GM12878 (cell line): ENCODE measurements around the gene PPRC1. TPM values are rescaled to one million over a fixed set of nuclear protein-coding genes. Genes with fewer than 3 reads are reported as not detected.
A peak's percentile ranks its signal among the peaks of the same experiment; 100 is the strongest.

Experiments
- ATAC-seq: fragments of 200-7000 bp; cut with Tn5 transposase; 3 replicates; pipeline ENCODE4 v1.9.1; 2020; ENCODE audit warnings: mild to moderate bottlenecking, moderate library complexity
- BruUV-seq: library from RNA; stranded (reverse); fragments of 400-500 nt; replicated peaks from 2 replicates; lab custom pipeline; 2021; lab: Mats Ljungman, UMichigan
- CTCF ChIA-PET: fragments of 300-600 bp; sonication (Branson Sonifier 250); formaldehyde crosslinking; extraction: SDS; loops from one replicate; lab custom pipeline; 2021; ENCODE audit warnings: inconsistent platforms; lab: Yijun Ruan, JAX
- POLR2A ChIA-PET: fragments of 350-600 bp; formaldehyde crosslinking; extraction: SDS; loops from one replicate; lab custom pipeline; 2021; ENCODE audit warnings: inconsistent platforms; lab: Charles Lee
- RAD21 ChIA-PET: fragments of 300-600 bp; sonication (Branson Sonifier 250); formaldehyde crosslinking; loops from one replicate; lab custom pipeline; 2023; ENCODE audit warnings: antibody characterized with exemption; ENCODE audit not compliant: unreplicated experiment; lab: Charles Lee
- SMC1A ChIA-PET: fragments of 300-600 bp; sonication (Branson Sonifier 250); formaldehyde crosslinking; loops from one replicate; lab custom pipeline; 2023; ENCODE audit not compliant: unreplicated experiment, uncharacterized antibody; lab: Charles Lee
- DNase-seq: peaks from one replicate; pipeline ENCODE4 v3.0.0-alpha.2; 2011; ENCODE audit warnings: low read depth, low spot score
- FAIRE-seq: peaks from 3 replicates; lab custom pipeline; 2011; peaks lifted over from hg19 to GRCh38; lab: Jason Lieb, UNC
- H2AFZ ChIP-seq: 2 replicates; pipeline ENCODE4 v1.6.0; 2011; ENCODE audit warnings: low read depth, low read length, control low read depth; ENCODE audit not compliant: control insufficient read depth
- H3K27ac ChIP-seq: 2 replicates; pipeline ENCODE4 v1.5.1; 2011; ENCODE audit warnings: control low read depth; ENCODE audit not compliant: control insufficient read depth, insufficient read depth
- H3K27me3 ChIP-seq, 2 experiments: replicated peaks in 1 of 2; 2 replicates each; pipeline versions ENCODE4 v1.6.0 to v1.6.1; 2011; ENCODE audit warnings: low read length in 1 of 2; ENCODE audit not compliant: control insufficient read depth in 2 of 2, insufficient read depth in 2 of 2
- H3K36me3 ChIP-seq, 2 experiments: 2 replicates each; pipeline ENCODE4 v1.5.1; 2011; ENCODE audit warnings: low read length in 1 of 2; ENCODE audit not compliant: control insufficient read depth in 2 of 2, insufficient read depth in 2 of 2
- H3K4me1 ChIP-seq: 2 replicates; pipeline ENCODE4 v1.6.1; 2011; ENCODE audit warnings: mild to moderate bottlenecking, low read length, moderate library complexity, mixed read lengths; ENCODE audit not compliant: control insufficient read depth, insufficient read depth
- H3K4me2 ChIP-seq: 2 replicates; pipeline ENCODE4 v1.6.0; 2011; ENCODE audit warnings: control low read depth; ENCODE audit not compliant: control insufficient read depth, insufficient read depth
- H3K4me3 ChIP-seq: fragments of 200-600 bp; sonication (generic); 2 replicates; pipeline ENCODE4 v1.5.1; 2016
- H3K79me2 ChIP-seq: 2 replicates; pipeline ENCODE4 v1.6.0; 2011; ENCODE audit warnings: low read length; ENCODE audit not compliant: control insufficient read depth, insufficient read depth
- H3K9ac ChIP-seq: 2 replicates; pipeline ENCODE4 v1.8.0; 2011; ENCODE audit warnings: low read length, control low read depth, mixed read lengths; ENCODE audit not compliant: control insufficient read depth, insufficient read depth
- H3K9me3 ChIP-seq: replicated peaks from 3 replicates; pipeline ENCODE4 v1.5.1; 2011; ENCODE audit warnings: mild to moderate bottlenecking, low read length; ENCODE audit not compliant: control insufficient read depth, insufficient read depth
- H4K20me1 ChIP-seq: 2 replicates; pipeline ENCODE4 v1.6.0; 2011; ENCODE audit not compliant: control insufficient read depth, insufficient read depth
- ASH2L ChIP-seq: fragments of 300-600, 200-600 bp; sonication (generic); IDR thresholded peaks from 2 replicates; pipeline ENCODE4 v1.6.1; 2017; ENCODE audit warnings: low read depth, mild to moderate bottlenecking, borderline replicate concordance
- ATF2 ChIP-seq: IDR thresholded peaks from 2 replicates; pipeline ENCODE4 v1.6.1; 2012; ENCODE audit warnings: low read length, inconsistent platforms
- E2F8 ChIP-seq: fragments of 450-650 bp; IDR thresholded peaks from 2 replicates; pipeline ENCODE4 v1.6.1; 2018; ENCODE audit warnings: mild to moderate bottlenecking, low read depth, moderate library complexity; ENCODE audit not compliant: partially characterized antibody
- HDAC2 ChIP-seq: fragments of 200-600 bp; sonication (generic); IDR thresholded peaks from 2 replicates; pipeline ENCODE4 v1.6.1; 2017
- HDGF ChIP-seq: fragments of 450-650 bp; IDR thresholded peaks from 2 replicates; pipeline ENCODE4 v1.6.1; 2016; ENCODE audit warnings: antibody characterized with exemption
- RAD21 ChIP-seq: IDR thresholded peaks from 2 replicates; pipeline ENCODE4 v1.6.1; 2011; ENCODE audit warnings: mild to moderate bottlenecking, low read depth, low read length, moderate library complexity; ENCODE audit not compliant: insufficient read depth
- SMARCA5 ChIP-seq: fragments of 450-650 bp; IDR thresholded peaks from 2 replicates; pipeline ENCODE4 v1.6.1; 2017; ENCODE audit warnings: mild to moderate bottlenecking
- ZNF384 ChIP-seq: IDR thresholded peaks from 2 replicates; pipeline ENCODE4 v1.6.1; 2012; ENCODE audit warnings: low read depth, mild to moderate bottlenecking, low read length, improper control_type of control experiment, borderline replicate concordance
- WGBS: methylation state at CpG from one replicate; pipeline ENCODE4 v1.1.6; 2016; ENCODE audit warnings: low lambda C conversion rate; ENCODE audit not compliant: insufficient replicate concordance, insufficient coverage; ENCODE audit errors: missing lambda C conversion rate; 5-methylcytosine and 5-hydroxymethylcytosine counted together
- in situ Hi-C: fragments of 300-500 bp; cut with MboI; formaldehyde crosslinking; loops from 9 replicates; pipeline ENCODE4 v1.14.3; 2018; ENCODE audit warnings: mixed read lengths
- intact Hi-C: fragments of 100-400 bp; cut with micrococcal nuclease; formaldehyde crosslinking; loops from one replicate; pipeline ENCODE4 v1.14.2; 2022; ENCODE audit not compliant: unreplicated experiment
- polyA plus RNA-seq, 11 experiments: library from polyadenylated mRNA; depleted of rRNA in 4 of 11; unstranded in 6 of 11; stranded (reverse) in 5 of 11; fragments of >200 nt; fragmentation: Nextera tagmentation in 4 of 11; fragmentation: Illumina TruSeq in 1 of 11; extraction: Ambion mirVana in 4 of 11; extraction: Trizol in 1 of 11; gene quantifications; 1 replicate in 1 of 11; 2 replicates in 10 of 11; pipeline versions ENCODE4 v1.2.1 to v1.2.3, GENCODE V29; 2011 to 2016; ENCODE audit warnings: inconsistent platforms in 2 of 11, missing spikeins in 2 of 11, low read depth in 1 of 11
- total RNA-seq, 4 experiments: library from RNA; depleted of rRNA in 3 of 4; stranded (reverse); fragments of >200 nt in 3 of 4; fragmentation: Illumina TruSeq in 1 of 4; extraction: Trizol in 1 of 4; gene quantifications; 2 replicates each; pipeline versions ENCODE4 v1.2.1 to v1.2.3, GENCODE V29; 2013 to 2021
- TF ChIP-seq, protein P1 (sequence below): IDR thresholded peaks from 2 replicates; pipeline ENCODE4 v1.6.1; 2011; ENCODE audit warnings: low read depth, low read length, improper control_type of control experiment, borderline replicate concordance
- TF ChIP-seq, protein P2 (sequence below): fragments of 450-650 bp; IDR thresholded peaks from 2 replicates; pipeline ENCODE4 v1.6.1; 2017; ENCODE audit warnings: mild to moderate bottlenecking, moderate library complexity

The PPRC1 gene
- total and polyA plus RNA-seq, 10 of the 15 experiments (the other 5 are each of a cell fraction or from before 2014, with no cell fraction given), result 13.1 to 69.8 (median 32.4) TPM

DNA sequence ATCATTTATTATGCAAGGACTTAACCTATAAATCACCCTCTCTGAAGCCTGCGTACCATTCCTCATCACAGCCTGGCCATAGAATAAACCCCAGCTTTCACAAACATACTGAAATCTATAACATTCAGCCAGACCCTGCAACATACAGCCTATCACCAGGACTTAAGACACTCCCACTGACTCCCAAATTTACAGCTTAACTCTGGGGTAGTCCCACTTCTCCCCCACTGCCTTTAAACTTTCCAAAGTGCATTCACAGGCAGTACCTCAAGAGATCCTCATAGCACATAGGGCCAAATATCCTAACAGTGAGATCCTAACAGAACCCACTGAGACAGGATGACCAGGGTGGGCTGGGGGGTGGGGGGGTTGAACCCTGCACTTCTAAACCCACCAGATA is 16.2 kb upstream of the PPRC1 start (continued):
- TF ChIP-seq ASH2L (no peak), E2F8 (no peak)

GRCh38 chr10:102117391-102118159 is 15.3 kb upstream of the PPRC1 start:
- Histone ChIP-seq H4K20me1 (no peaks in the 10 kb centered on the region), H3K27ac (peak overlapping the region; percentile 73), H3K27me3 (no peaks in the 10 kb centered on the region), H3K4me2 (peak overlapping the region; percentile 99), H3K4me3 (peak overlapping the region; percentile 98; the same call in 1 of the 2 replicates), H2AFZ (peak overlapping the region; percentile 59), H3K9ac (peak overlapping the region; percentile 88), H3K36me3 (no peaks in the 10 kb centered on the region; a peak in 1 of 4 replicates), H3K9me3 (no peaks in the 10 kb centered on the region), H3K4me1 (peaks cover 53% of the 10 kb centered on the region), H3K79me2 (peaks cover 74% of the 10 kb centered on the region)
- ATAC-seq (peak; percentile 48), FAIRE-seq (no peak), DNase-seq (no peak)
- intact Hi-C loops (loop anchor here (2.0 to 5.0 kb wide), 2 partner anchors 65 to 280 kb away; no protein-coding TSS in a partner anchor), in situ Hi-C loops (no loop called here)
- TSS peak; percentile 52 for BruUV-seq
- ChIA-PET RAD21 (interaction anchor here (1.4 to 1.7 kb wide), 2 partner anchors 35 to 277 kb away, joined by 8 read pairs; partner anchors contain the start of gene NOLC1), POLR2A (interaction anchor here (0.7 to 1.4 kb wide), 6 partner anchors 13 to 386 kb away, joined by 3 to 4 read pairs (median 3); partner anchors contain the start of genes NOLC1 and SUFU), CTCF (interaction anchor here (0.7 to 4.7 kb wide), 8 partner anchors 14 to 276 kb away, joined by 3 to 28 read pairs (median 4); partner anchors contain the start of gene PPRC1), SMC1A (interaction anchor here (0.9 to 1.8 kb wide), 2 partner anchors 14 to 108 kb away, joined by 3 to 7 read pairs; partner anchors contain the start of gene PPRC1)
- 54% methylated on average over 11 of the region's 12 CpGs for WGBS
- TF ChIP-seq ATF2 (no peak), RAD21 (no peak), HDAC2 (no peak), HDGF (peak; percentile 99), SMARCA5 (peak; percentile 38; the same call in 1 of the 2 replicates), ZNF384 (no peak)
- TF ChIP-seq, protein P1, sequence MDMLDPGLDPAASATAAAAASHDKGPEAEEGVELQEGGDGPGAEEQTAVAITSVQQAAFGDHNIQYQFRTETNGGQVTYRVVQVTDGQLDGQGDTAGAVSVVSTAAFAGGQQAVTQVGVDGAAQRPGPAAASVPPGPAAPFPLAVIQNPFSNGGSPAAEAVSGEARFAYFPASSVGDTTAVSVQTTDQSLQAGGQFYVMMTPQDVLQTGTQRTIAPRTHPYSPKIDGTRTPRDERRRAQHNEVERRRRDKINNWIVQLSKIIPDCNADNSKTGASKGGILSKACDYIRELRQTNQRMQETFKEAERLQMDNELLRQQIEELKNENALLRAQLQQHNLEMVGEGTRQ, result peak; percentile 68
- TF ChIP-seq, protein P2, sequence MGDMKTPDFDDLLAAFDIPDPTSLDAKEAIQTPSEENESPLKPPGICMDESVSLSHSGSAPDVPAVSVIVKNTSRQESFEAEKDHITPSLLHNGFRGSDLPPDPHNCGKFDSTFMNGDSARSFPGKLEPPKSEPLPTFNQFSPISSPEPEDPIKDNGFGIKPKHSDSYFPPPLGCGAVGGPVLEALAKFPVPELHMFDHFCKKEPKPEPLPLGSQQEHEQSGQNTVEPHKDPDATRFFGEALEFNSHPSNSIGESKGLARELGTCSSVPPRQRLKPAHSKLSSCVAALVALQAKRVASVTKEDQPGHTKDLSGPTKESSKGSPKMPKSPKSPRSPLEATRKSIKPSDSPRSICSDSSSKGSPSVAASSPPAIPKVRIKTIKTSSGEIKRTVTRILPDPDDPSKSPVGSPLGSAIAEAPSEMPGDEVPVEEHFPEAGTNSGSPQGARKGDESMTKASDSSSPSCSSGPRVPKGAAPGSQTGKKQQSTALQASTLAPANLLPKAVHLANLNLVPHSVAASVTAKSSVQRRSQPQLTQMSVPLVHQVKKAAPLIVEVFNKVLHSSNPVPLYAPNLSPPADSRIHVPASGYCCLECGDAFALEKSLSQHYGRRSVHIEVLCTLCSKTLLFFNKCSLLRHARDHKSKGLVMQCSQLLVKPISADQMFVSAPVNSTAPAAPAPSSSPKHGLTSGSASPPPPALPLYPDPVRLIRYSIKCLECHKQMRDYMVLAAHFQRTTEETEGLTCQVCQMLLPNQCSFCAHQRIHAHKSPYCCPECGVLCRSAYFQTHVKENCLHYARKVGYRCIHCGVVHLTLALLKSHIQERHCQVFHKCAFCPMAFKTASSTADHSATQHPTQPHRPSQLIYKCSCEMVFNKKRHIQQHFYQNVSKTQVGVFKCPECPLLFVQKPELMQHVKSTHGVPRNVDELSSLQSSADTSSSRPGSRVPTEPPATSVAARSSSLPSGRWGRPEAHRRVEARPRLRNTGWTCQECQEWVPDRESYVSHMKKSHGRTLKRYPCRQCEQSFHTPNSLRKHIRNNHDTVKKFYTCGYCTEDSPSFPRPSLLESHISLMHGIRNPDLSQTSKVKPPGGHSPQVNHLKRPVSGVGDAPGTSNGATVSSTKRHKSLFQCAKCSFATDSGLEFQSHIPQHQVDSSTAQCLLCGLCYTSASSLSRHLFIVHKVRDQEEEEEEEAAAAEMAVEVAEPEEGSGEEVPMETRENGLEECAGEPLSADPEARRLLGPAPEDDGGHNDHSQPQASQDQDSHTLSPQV, result no peak
